Right renal cortex interstitium (tissue), 3 donors: ENCODE measurements around the gene ERVH48-1. TPM values are rescaled to one million over a fixed set of nuclear protein-coding genes. Genes with fewer than 3 reads are reported as not detected.
A peak's percentile ranks its signal among the peaks of the same experiment; 100 is the strongest.
"Not testable (repeated sequence)": the region's sequence is repeated elsewhere in the genome, so short reads cannot be mapped to it uniquely, and the experiment has no call there.

ENCODE experiments used
- DNase-seq, 3 donors: peaks; one replicate each; pipeline ENCODE4 v3.0.0-alpha.2; 2013; ENCODE audit warnings: low read depth in 3 of 3, low spot score in 2 of 3
- polyA plus RNA-seq, 3 donors: library from polyadenylated mRNA; unstranded; fragments of 120-200 nt; gene quantifications; one replicate each; pipeline ENCODE4 v1.2.1, GENCODE V29; 2013; ENCODE audit not compliant: insufficient read length in 3 of 3

The ERVH48-1 gene
- polyA plus RNA-seq, 3 donors, result 0.21 to 0.27 (median 0.26) TPM

DNA sequence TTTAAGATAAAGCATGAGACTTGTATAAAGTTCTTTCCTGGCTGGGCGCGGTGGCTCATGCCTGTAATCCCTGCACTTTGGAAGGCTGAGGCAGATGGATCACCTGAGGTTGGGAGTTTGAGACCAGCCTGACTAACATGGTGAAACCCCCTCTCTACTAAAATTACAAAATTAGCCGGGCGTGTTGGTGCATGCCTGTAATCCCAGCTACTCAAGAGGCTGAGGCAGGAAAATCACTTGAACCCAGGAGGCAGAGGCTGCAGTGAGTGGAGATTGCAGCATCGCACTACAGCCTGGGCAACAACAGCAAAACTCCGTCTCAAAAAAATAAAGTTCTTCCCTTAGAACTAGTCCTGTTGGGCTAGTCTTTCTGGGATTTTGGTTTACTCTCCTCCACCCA lies 13.5 kb downstream of the ERVH48-1 start:
- not testable (repeated sequence) for DNase-seq

DNA sequence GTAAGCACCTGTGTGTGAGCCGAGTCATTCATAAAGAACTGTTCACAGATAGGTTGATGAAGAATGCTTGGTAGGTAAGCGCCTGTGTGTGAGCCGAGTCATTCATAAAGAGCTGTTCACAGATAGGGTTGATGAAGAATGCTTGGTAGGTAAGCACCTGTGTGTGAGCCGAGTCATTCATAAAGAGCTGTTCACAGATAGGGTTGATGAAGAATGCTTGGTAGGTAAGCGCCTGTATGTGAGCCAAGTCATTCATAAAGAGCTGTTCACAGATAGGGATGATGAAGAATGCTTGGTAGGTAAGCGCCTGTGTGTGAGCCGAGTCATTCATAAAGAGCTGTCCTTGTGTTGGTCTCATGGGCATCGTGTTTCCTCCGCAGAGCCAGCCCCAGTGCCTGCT lies 16.9 kb downstream of the ERVH48-1 start:
- not testable (repeated sequence) for DNase-seq

DNA sequence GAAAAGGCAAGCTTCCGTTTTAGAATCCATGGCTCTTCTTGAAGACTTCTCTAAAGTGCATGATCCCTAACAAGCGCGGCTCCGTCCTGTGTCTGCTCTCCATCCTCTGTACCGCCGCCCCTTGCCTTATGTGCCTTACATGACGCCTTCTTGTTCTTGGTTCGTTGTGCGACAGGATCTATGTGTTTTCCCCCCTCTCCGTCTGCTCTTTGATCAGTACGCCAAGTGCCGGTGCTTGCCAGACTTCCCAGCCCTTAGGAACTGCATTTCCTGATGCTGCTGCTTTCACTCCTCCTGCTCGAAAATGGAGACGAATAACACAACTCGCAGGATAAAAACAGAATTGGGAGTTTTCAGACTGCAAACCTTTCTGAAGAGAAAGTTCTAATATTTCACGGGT lies 19.2 kb downstream of the ERVH48-1 start:
- no peak for DNase-seq

DNA sequence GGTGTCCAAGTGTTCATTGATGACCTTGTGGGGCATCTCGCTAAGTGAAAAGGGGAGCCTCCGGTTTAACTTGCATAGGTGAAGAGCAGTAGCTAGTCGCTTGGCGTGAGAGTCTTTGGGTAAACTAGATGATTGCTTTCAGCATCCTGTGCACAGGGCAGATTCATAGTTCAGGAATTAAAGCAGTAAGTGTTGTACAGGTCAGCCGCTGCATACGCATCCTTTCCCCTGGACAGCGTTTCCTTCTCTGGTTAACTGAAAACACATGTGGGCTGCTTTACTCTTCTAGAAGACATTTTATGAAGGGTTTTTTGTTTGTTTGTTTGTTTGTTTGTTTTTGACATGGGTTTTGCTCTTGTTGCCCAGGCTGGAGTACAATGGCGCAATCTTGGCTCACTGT lies 20.2 kb downstream of the ERVH48-1 start:
- DNase-seq, result no peak

DNA sequence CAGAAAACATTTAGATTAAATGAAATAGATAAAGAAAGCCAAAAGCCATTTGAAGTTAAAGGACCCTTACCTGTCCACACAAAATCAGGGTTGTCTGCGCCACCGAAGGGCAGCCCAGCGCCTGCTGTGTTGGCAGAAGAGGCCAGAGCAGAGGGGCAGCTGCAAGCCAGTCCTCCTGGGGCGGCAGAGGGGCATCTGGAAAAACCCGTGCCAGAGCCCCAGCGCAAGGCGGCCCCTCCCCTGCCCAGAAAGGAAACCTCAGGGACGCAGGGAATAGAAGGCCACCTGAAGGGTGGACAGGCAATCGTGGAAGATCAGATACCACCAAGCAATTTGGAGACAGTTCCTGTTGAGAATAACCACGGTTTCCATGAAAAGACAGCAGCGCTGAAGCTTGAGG lies 21.6 kb downstream of the ERVH48-1 start:
- DNase-seq, result no peak

DNA sequence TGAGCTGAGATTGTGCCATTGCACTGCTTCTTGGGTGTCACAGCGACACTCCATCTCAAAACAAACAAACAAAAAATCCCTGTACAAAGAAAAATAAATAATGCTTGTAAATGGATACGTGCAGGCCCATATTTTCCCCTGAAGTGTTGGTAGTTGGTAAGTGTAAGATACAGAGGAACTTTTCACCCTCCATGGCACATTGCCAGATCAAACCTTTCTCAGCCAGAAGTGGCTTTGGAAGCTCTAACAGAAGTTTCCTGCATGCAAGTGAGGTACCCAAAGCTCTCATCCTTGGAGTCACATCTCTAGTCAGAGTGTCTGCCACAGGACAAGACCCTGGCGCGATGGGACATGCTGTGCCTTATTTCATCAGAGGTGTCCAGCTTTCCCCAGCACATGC lies 25.0 kb downstream of the ERVH48-1 start:
- no peak for DNase-seq

DNA sequence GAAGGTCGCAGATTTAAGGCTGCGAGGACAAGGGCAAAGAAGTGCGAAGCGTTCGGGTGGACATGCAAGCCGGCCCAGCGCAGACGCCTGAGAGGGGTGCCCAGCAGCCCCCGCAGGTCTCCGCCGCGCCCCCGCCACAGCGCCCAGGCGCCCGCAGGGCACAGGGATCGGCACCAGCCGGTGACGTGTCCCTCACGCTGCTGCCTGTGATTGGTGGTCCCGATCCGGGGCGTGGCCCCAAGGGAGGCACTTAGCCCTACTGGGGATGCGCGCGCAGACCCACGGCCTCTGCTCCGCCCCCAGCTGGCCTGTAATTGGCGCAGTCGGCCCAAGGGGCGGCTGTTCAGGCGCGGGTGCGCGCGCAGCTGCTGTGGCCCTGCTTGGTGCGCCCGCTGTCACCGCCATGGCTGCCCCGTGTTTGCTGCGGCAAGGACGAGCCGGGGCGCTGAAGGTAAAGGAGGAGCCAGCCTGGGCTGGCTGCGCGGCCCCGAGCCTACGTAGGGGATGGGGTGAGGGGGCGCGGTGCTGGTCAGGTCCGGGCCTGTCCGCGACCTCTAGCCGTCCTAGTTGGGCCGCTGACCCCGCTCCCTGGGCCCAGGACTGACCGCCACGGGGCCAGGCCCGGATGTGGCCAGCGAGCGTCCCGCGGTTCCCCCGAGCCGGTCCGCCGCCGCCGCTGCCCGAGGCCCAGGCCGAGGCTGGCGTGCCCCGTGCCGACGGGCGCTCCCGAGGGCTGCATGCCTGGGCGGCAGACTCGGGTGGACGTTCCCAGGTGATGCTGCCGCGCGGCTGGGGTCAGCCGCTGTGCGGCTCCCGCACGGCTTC lies 32.3 kb downstream of the ERVH48-1 start, which contains the start of gene NDUFV3:
NDUFV3 (plus strand) TSS at position 379 of the 825 bp plus-strand sequence; CDS start at position 404, 25 bp downstream.
- peak; percentile 90 to 97 (median 96) for DNase-seq

DNA sequence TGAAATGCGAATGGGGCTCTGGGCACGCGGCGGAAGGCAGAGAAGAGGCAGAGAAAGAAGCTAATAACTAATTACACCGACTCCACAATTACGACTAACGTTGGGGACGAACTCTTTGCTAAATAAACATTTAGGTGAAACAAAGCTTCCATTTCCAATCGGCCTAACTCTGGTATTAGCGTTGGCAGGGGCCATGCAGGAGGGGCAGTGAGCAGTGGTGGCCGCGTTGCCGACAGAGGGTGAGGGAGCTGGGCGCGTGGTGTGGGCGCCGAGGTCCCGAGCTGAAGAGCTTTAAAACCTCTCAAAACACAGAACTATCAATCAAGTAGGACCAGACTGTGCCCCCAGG lies 32.9 kb downstream of the ERVH48-1 start:
- peak in 1 of 3 donors; percentile 66 for DNase-seq

DNA sequence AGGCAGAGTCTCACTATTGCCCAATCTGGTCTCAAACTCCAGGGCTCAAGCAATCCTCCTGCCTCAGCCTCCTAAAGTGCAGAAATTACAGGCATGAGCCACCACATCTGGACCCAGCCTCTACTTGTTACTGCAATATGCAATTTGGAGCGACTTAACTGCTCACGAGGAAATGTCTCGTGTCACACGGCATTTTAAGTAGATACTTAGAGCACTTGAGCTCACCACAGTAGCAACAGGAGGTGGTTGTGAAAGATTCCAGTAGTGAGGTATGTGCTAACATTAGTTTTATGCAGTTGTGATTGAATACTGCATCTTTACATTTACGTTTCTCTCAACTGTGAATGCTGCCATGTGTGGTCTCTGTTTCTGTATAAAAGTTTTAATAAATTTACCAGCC lies 38.1 kb downstream of the ERVH48-1 start:
- DNase-seq, result no peak

DNA sequence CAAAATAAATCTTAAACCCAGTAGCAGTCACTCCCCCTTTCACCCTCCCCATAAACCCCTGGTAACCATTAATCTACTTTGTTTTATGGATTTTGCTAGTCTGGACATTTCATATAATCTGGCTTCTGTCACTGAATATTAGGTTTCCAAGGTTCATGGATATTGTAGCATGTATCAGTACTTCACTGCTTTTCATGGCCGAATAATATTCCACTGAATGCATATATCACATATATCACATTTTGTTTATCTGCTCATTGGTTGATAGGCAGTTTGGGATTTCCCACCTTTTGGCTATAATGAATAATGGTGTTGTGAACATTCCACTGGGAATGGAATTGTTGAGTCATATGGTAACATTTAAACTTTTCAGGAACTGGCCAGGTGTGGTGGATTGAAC lies 41.5 kb downstream of the ERVH48-1 start:
- no peak for DNase-seq

DNA sequence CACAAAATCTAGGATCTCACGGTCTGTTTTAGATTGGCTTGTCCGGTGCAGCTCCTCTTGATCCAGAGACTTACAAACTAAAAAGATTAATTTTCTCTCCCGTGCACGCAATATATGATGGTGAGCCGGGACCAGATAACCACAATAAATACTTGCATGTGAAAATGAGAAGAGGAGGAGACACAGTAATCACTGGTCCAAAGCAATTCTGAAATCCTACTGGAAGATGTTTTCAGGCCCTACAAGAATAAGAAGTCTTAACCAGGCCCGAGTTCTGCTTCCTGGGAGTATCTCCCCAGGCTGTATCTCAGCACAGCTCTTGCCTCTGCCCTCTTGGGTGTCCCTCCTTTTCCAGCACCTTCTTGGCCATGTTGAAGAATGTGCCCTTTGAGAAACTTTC lies 45.1 kb downstream of the ERVH48-1 start:
- DNase-seq, result no peak

DNA sequence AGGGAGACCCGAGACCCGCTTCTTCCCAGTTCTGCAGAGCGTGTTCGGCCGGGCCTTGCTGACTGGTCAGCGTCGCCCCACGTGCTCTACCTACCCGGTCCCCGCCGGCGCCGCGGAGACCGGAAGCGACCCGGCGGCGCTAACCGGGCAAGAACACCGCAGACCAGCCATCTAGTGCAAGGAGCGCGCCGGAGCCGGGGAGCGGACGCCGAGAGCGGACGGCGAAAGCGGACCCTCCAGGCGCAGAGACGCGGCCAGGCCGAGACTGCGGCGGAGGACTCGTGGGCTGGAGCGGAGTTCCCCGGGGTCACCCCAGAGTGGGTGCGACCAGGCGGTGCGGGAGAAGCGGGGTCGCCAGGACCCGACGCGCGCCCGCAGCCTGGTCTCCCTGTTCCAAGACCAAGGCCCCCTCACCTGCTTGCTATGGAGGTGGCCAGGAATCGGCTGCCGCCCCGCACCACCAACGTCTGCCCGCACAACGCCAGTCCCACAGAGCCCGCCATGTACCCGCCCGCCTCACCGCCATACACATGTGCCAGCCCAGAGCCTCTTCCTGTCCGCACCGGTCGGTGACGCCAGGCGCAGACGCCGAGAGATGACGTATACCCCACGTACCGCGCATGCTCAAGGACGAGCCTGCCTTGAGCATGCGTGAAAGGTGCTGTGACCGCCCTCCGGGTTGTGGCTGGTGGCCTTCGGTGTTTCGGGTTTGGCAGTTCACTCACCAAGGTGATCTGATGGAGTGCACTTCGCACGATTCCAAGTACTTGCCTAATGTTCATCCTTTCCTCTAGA lies 46.2 kb downstream of the ERVH48-1 start, which contains the start of gene WDR4:
WDR4 (minus strand) TSS at position 547 of the 795 bp plus-strand sequence; CDS start at position 503, 44 bp downstream.
- peak; percentile 94 to 99 (median 97) for DNase-seq

DNA sequence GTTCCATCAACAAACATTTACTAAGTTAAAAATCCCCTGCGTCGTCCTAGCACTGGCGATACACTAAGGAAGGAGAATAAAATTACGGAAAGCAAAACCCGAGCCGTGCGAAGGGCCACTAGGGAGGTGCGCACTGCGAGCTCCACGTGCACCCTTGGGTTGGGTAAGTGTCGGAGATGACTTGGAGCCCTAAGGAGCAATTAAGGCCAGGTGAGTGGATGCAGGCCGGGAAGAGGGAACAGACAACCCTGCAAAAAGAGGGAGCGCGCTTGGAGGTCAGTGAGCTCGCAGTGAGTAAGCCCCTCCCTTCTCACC lies 46.8 kb downstream of the ERVH48-1 start:
- DNase-seq, result peak in 1 of 3 donors; percentile 8

DNA sequence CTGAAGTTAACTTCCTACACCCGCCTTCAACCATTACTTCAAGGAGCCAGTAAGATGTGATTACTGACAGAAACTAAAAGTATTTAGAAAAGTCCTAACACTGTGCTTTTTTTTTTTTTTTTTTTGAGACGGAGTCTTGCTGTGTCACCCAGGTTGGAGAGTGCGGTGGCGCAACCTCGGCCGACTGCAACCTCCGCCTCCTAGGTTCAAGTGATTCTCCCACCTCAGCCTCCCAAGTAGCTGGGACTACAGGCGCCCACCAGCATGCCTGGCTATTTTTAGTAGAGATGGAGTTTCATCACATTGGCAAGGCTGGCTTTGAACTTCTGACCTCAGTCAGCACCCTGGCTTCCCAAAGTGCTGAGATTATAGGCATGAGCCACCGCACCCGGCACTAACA lies 49.6 kb downstream of the ERVH48-1 start:
- not testable (repeated sequence) for DNase-seq

DNA sequence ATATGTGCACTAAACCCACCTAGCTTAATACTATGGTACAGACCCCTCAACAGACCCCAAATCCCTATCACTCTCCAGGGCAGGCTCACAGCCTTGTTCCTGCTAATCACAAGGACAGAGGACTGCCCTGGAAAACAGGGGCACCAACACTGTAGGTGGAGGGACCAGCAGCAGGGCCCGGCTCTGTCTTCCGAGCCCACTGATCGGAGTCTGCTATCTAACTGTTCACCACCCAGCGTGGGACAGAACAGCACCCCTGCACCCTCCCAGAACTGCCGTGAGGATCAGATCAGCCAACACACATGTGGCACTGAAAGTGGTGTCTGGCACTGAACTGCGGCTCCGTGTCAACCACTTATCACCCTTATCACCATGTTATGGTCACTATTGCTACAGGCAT lies 52.3 kb downstream of the ERVH48-1 start:
- DNase-seq, result no peak

DNA sequence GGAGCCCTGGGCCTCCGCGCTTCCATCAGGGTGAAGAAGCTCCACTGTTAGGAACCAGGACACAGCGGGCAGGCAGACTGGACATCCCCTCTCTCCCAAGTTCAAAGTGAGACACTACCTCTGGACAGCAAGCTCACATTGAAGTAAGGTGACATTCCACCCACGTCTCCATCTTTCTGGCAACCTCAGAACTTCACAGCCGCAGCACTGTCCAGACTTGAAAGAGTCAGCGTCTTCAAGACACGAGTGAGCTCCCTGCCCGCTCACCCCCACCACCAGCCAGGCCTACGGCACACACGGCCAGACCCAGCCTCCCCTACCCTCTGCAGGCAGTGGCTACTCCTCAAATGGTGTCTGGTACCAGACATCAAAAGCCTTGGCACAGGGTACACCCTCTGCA lies 57.2 kb downstream of the ERVH48-1 start:
- DNase-seq, result no peak

Other genes starting within 250 kb of the ERVH48-1 start
- gene WDR4, start 46.1 kb downstream of the ERVH48-1 start, polyA plus RNA-seq, result 10 to 100 TPM in 1 of 3 donors, 1 to 10 TPM in 2; 7.9 to 10.0 (median 10.0) TPM
- gene NDUFV3, start 32.3 kb downstream of the ERVH48-1 start, polyA plus RNA-seq, result 10 to 100 TPM; 36.9 to 39.7 (median 39.6) TPM
- 10 to 100 TPM; 24.1 to 27.4 (median 25.0) TPM for gene PKNOX1, start 48.9 kb upstream of the ERVH48-1 start, polyA plus RNA-seq
- 10 to 100 TPM; 20.2 to 37.0 (median 30.1) TPM for gene CBS, start 150.2 kb upstream of the ERVH48-1 start, polyA plus RNA-seq
- gene U2AF1, start 181.9 kb upstream of the ERVH48-1 start, polyA plus RNA-seq, result 10 to 100 TPM; 21.3 to 27.5 (median 23.0) TPM
- gene CRYAA, start 243.4 kb upstream of the ERVH48-1 start, polyA plus RNA-seq, result under 1 TPM in 2 of 3 donors, not detected in 1; 0.14 to 0.47 TPM